PC-3 (cell line): Measurements from ENCODE around the gene CCL18.

ENCODE experiments used
- EZH2 ChIP-seq: fragments of 300-600 bp; sonication (generic); IDR thresholded peaks from one replicate; pipeline ENCODE4 v1.6.1; 2017; ENCODE audit warnings: antibody characterized with exemption, mild to moderate bottlenecking, low read length; ENCODE audit not compliant: unreplicated experiment
- TF ChIP-seq, protein P1 (sequence below): fragments of 300-600 bp; sonication (generic); conservative IDR thresholded peaks from 2 replicates; pipeline ENCODE4 v1.5.1; 2017; ENCODE audit warnings: antibody characterized with exemption, low read depth, mild to moderate bottlenecking, low read length

DNA sequence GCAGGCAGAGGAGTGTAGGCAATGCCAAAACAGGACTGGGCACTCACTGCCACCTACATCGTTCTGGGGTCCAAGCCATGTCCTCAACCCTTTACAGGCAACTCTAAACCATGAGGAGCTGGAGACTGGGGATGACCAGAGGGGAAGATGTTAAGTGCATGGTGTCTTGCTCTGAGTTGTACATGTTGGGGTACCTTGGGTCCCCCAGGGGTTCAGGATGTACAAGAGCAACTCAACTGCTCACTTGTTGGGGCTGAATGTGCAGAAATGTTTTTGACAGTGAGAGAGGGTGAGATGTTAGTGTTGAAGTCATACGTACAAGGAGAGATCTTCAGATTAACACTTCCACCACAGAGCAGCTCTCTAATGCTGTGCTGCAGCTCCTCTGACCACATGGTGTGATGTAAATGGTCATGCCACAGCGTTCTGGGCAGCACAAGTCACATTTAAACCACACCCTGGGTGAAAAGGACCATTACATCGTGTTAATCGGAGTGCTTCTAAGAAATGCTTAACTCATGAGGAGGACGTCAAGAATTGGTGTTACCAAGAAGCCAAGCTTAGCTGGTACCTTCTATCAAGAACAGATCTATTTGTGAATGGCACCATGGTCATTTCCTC is 2.4 kb downstream of the CCL18 start:
- TF ChIP-seq, protein P1, sequence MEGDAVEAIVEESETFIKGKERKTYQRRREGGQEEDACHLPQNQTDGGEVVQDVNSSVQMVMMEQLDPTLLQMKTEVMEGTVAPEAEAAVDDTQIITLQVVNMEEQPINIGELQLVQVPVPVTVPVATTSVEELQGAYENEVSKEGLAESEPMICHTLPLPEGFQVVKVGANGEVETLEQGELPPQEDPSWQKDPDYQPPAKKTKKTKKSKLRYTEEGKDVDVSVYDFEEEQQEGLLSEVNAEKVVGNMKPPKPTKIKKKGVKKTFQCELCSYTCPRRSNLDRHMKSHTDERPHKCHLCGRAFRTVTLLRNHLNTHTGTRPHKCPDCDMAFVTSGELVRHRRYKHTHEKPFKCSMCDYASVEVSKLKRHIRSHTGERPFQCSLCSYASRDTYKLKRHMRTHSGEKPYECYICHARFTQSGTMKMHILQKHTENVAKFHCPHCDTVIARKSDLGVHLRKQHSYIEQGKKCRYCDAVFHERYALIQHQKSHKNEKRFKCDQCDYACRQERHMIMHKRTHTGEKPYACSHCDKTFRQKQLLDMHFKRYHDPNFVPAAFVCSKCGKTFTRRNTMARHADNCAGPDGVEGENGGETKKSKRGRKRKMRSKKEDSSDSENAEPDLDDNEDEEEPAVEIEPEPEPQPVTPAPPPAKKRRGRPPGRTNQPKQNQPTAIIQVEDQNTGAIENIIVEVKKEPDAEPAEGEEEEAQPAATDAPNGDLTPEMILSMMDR: no peak
- no peak for TF ChIP-seq EZH2
